HG03442 (cell line): Measurements from ENCODE around the gene NLRP4.
A peak's percentile ranks its signal among the peaks of the same experiment; 100 is the strongest.

Source experiments
- ATAC-seq: cut with Tn5 transposase; IDR thresholded peaks from one replicate; pipeline ENCODE4 v1.9.1; 2021; ENCODE audit warnings: mild to moderate bottlenecking, moderate library complexity; ENCODE audit not compliant: unreplicated experiment

The NLRP4 gene

GRCh38 chr19:55836340-55836739 is at the start of gene NLRP4:
NLRP4 (plus strand) TSS chr19:55836540; CDS start chr19:55852081, 15,541 bp downstream.
- no peak for ATAC-seq

GRCh38 chr19:55795021-55795420 is 41.3 kb upstream of the NLRP4 start:
- no peak for ATAC-seq

DNA sequence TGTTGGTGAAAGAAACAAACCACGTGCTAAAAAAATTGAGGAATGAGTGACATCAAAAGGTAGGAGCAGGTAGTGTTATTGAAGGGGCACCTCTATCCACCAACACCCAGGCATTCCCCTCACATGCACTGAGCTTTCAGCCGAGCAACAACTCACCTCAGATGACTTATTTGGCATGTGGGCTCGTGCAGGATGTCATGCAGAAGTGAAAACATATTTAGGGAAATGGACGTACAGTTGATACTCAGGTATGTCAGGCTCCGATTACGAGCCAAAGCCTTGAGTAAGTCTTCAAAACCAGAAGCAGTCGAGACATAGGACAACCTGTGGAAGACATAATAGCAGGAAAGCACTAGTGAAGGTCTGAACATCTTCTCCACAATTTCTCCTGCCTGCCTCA is 34.9 kb upstream of the NLRP4 start:
- no peak for ATAC-seq

- ATAC-seq: no peak
Observed at GRCh38 chr19:55802281-55802680, 34.1 kb upstream of the NLRP4 start.

GRCh38 chr19:55809381-55810058 is 26.8 kb upstream of the NLRP4 start:
- ATAC-seq: peak; percentile 52

GRCh38 chr19:55811340-55811739 is 25.0 kb upstream of the NLRP4 start:
- no peak for ATAC-seq

DNA sequence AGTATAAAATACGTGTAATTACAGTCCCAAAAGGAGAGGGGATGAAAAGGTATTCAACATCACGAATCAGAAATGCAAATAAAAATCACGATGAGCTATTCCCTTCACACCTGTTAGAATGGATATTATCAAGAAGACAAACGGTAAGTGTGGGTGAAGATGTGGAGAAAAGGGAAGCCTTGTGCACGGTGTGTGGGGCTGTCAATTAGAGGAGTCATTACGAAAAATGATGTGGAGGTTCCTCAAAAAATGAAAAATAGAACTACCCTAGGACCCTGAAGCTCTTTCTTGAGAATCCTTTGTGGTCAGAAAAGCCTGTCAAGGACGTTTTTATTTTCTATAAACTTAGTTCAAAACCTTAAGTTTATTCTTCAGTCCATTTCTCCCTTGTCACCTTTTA is 23.9 kb upstream of the NLRP4 start:
- no peak for ATAC-seq

GRCh38 chr19:55813906-55814305 is 22.4 kb upstream of the NLRP4 start:
- no peak for ATAC-seq

- no peak for ATAC-seq
Observed at GRCh38 chr19:55820037-55820436, 16.3 kb upstream of the NLRP4 start.

- no peak for ATAC-seq
Observed at GRCh38 chr19:55830656-55831055, 5.7 kb upstream of the NLRP4 start.

DNA sequence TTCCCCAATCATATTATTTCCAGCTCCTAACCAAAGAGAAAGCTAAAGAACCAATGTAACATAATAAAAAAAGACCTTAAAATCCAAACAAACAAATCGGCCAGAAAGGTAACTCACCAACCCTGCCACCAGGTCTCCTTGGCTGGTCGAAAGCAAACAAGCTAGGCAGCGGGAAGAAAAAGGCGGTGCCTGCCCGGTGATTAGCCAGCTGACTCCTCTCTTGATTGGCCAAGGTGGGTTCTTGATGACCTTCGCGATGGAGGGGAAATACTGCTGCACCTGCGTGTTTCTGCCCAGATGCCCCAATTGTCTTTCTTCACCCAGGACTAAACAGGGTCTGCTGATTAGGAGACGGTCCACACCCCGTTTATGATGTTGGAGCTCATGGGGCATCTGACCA is 4.5 kb upstream of the NLRP4 start, which contains the start of gene NLRP11:
NLRP11 (minus strand) TSS at position 154 of the 400 bp plus-strand sequence. CDS start 13,825 bp downstream, outside the sequence.
- ATAC-seq: no peak

- no peak for ATAC-seq
Observed at GRCh38 chr19:55832676-55833075, 3.7 kb upstream of the NLRP4 start.

DNA sequence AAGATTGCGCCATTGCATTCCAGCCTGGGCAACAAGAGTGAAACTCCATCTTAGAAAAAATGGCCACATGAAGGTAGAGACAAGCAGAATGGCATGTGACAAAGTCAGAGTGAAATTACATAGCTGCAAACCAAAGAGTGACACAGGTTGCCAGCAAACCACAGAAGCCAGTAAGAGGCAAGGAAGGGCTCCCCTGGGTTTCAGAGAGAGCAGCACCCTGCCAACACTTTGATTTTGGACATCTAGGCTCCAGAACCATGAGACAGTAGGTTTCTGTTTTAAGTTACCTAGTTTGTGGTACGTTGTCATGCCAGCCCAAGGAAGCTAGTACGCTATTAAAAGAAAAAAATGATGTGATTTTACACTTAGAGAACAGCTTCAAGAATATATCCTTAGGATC is 1.9 kb downstream of the NLRP4 start:
- ATAC-seq: no peak

DNA sequence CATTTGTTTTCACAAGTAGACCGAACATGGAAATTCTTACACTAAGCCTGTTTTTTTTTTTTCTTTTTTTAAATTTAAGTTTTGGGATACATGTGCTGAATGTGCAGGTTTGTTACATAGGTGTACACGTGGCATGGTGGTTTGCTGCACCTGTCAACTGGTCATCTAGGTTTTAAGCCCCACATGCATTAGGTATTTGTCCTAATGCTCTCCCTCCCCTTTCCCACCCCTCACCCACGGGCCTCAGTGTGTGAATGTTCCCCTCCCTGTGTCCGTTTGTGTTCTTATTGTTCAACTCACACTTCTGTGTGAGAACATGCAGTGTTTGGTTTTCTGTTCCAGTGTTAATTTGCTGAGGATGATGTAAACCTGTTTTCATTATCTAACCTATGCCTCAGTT is 2.6 kb downstream of the NLRP4 start:
- no peak for ATAC-seq

DNA sequence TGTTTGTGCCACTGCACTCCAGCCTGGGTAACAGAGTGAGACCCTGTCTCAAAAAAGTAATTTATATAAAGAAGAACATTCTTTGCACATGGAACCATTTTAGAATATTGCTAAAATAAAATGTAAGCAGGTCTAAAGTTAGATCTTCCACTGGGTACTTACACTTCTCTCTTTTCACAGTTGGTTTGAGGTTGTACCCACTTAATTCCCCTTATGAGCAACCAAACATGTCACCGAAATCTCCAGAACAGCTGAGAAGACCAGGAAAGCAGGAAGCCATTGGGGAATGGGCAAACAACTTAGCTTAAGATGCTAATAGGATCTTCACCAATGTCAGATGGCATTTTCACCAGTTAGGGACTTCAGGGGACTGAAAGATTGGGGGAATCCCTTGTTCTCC is 18.8 kb downstream of the NLRP4 start:
- ATAC-seq: no peak

GRCh38 chr19:55857149-55857548 is 20.8 kb downstream of the NLRP4 start:
- ATAC-seq: peak; percentile 62

DNA sequence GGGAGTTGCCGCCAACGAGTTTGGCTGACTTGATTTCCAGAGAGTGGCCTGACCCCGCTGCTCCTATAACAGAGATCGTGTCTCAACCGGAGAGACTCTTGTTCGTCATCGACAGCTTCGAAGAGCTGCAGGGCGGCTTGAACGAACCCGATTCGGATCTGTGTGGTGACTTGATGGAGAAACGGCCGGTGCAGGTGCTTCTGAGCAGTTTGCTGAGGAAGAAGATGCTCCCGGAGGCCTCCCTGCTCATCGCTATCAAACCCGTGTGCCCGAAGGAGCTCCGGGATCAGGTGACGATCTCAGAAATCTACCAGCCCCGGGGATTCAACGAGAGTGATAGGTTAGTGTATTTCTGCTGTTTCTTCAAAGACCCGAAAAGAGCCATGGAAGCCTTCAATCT is 21.6 kb downstream of the NLRP4 start:
- no peak for ATAC-seq

DNA sequence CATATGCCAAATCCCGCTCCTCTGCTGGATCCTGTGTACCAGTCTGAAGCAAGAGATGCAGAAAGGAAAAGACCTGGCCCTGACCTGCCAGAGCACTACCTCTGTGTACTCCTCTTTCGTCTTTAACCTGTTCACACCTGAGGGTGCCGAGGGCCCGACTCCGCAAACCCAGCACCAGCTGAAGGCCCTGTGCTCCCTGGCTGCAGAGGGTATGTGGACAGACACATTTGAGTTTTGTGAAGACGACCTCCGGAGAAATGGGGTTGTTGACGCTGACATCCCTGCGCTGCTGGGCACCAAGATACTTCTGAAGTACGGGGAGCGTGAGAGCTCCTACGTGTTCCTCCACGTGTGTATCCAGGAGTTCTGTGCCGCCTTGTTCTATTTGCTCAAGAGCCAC is 22.1 kb downstream of the NLRP4 start:
- ATAC-seq: no peak

DNA sequence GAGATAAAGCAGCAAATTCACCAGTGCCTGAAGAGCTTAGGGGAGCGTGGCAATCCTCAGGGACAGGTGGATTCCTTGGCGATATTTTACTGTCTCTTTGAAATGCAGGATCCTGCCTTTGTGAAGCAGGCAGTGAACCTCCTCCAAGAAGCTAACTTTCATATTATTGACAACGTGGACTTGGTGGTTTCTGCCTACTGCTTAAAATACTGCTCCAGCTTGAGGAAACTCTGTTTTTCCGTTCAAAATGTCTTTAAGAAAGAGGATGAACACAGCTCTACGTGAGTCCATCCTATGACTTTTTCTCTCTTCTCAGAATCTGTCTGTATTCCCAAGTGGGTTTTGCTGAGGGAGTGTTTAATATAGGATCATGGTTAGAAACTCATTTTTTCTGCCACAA is 22.6 kb downstream of the NLRP4 start:
- ATAC-seq: no peak

- ATAC-seq: no peak
Observed at GRCh38 chr19:55866521-55866920, 30.2 kb downstream of the NLRP4 start.

DNA sequence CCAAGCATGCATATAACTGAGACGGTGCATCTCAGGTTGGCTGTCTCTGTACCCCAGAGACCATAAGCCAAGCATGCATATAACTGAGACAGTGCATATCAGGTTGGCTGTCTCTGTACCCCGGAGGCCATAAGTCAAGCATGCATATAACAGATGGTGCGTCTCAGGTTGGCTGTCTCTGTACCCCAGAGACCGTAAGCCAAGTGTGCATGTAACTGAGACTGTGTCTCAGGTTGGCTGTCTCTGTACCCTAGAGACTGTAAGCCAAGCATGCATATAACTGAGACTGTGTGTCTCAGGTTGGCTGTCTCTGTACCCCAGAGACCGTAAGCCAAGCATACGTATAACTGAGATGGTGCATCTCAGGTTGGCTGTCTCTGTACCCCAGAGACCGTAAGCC is 30.8 kb downstream of the NLRP4 start:
- ATAC-seq: no peak

DNA sequence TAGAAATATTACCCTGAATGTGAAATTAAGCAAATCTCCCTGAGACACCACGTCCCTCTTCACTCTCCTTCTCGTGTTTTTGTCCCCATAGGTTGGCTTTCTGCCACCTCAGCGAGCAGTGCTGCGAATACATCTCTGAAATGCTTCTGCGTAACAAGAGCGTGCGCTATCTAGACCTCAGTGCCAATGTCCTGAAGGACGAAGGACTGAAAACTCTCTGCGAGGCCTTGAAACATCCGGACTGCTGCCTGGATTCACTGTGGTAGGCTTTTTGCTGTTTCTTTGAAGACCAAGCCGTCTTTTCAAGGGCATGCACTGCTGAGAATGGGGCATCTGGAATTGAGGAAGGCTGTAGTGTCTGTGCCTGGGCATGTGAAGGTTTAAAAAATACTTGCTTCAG is 34.4 kb downstream of the NLRP4 start:
- no peak for ATAC-seq

GRCh38 chr19:55877211-55877610 is 40.9 kb downstream of the NLRP4 start:
- ATAC-seq: no peak
